Peyer's patch (tissue), 4 donors: ENCODE measurements around the gene CHRNE.

Experiments
- CTCF ChIP-seq, 6 experiments: fragments of 450-650 bp in 4 of 6; fragments of 200-600 bp in 2 of 6; sonication (generic) in 1 of 6; IDR thresholded peaks; one replicate each; pipeline ENCODE4 v1.5.1; 2017 to 2019; ENCODE audit warnings: antibody characterized with exemption in 6 of 6, mild to moderate bottlenecking in 3 of 6, moderate library complexity in 1 of 6
- POLR2A ChIP-seq, 2 donors: fragments of 450-650 bp; IDR thresholded peaks; one replicate each; pipeline ENCODE4 v1.5.1; 2017; ENCODE audit warnings: antibody characterized with exemption in 2 of 2, mild to moderate bottlenecking in 2 of 2, moderate library complexity in 2 of 2

DNA sequence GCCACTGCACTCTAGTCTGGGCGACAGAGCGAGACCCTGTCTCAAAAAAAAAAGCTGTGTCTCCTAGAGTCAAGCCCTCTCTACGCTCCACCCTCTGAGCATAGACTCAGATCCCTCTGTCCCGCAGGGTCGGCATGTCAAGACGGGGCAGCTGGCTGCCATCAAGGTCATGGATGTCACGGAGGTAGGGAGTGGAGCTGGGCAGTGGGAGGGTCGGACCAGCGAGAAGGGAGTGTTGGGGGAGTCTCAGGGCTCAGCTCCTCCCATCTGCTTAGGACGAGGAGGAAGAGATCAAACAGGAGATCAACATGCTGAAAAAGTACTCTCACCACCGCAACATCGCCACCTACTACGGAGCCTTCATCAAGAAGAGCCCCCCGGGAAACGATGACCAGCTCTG lies 22.0 kb downstream of the CHRNE start:
- TF ChIP-seq CTCF (IDR thresholded peaks at IDR 0.05) (no peak), POLR2A (IDR thresholded peaks at IDR 0.05) (no peak)
